Stimulated activated naive CD8-positive, alpha-beta T cell treated with anti-CD3 and anti-CD28 coated beads, Interleukin-15, Interleukin-2, amounts not matched to agents 100 ng/mL and 50 ng/mL, for 24 hours (primary cell): ENCODE data around the gene PANX3.

Experiments
- H3K27ac Mint-ChIP-seq: one replicate; pipeline ENCODE4 v1.8.0; 2021; ENCODE audit warnings: mild to moderate bottlenecking, mixed read lengths
- H3K27me3 Mint-ChIP-seq: one replicate; pipeline ENCODE4 v1.8.0; 2021; ENCODE audit warnings: mixed read lengths
- H3K36me3 Mint-ChIP-seq: one replicate; pipeline ENCODE4 v1.8.0; 2021; ENCODE audit warnings: low read depth, mixed read lengths
- H3K4me1 Mint-ChIP-seq: one replicate; pipeline ENCODE4 v1.8.0; 2021; ENCODE audit warnings: low read depth, mixed read lengths
- H3K4me3 Mint-ChIP-seq: one replicate; pipeline ENCODE4 v1.8.0; 2021; ENCODE audit warnings: mild to moderate bottlenecking, mixed read lengths
- H3K9me3 Mint-ChIP-seq: one replicate; pipeline ENCODE4 v1.8.0; 2021; ENCODE audit warnings: mixed read lengths

PANX3 gene

DNA sequence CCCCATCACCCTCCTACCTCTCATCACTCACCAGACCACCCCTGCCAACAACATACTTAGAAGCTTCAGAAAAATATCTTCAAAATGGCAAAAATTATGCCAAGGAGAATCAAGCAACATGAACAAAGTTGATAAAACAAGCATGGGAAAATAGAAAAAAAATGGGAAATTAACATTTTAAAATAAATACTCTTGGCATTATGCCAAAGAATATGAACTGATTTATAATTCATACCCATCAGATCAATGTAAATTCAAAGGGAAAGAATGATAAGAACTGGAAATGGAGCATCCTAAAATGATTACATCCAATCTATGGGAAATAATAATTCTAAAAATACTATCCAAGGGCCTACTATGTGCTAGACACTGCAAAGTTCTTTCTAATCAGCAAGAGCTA lies 50.3 kb downstream of the PANX3 start:
- Mint-ChIP-seq H3K36me3 (peaks cover 9% of the 10 kb centered on the region), H3K9me3 (no peaks in the 10 kb centered on the region), H3K27me3 (no peaks in the 10 kb centered on the region), H3K4me1 (no peaks in the 10 kb centered on the region), H3K27ac (no peak overlapping the region), H3K4me3 (no peak overlapping the region)

- Mint-ChIP-seq H3K36me3 (peaks cover 9% of the 10 kb centered on the region), H3K4me3 (no peak overlapping the region), H3K27me3 (no peaks in the 10 kb centered on the region), H3K4me1 (no peaks in the 10 kb centered on the region), H3K27ac (no peak overlapping the region), H3K9me3 (no peaks in the 10 kb centered on the region)
Observed at GRCh38 chr11:124662106-124662505, 50.9 kb downstream of the PANX3 start.

- H3K36me3 Mint-ChIP-seq, result peaks cover 3% of the 10 kb centered on the region
- H3K27ac Mint-ChIP-seq, result no peak overlapping the region
- no peaks in the 10 kb centered on the region for H3K27me3 Mint-ChIP-seq
- H3K9me3 Mint-ChIP-seq, result no peaks in the 10 kb centered on the region
- H3K4me1 Mint-ChIP-seq, result no peaks in the 10 kb centered on the region
- no peak overlapping the region for H3K4me3 Mint-ChIP-seq
Observed at GRCh38 chr11:124663861-124664260, 52.6 kb downstream of the PANX3 start.

DNA sequence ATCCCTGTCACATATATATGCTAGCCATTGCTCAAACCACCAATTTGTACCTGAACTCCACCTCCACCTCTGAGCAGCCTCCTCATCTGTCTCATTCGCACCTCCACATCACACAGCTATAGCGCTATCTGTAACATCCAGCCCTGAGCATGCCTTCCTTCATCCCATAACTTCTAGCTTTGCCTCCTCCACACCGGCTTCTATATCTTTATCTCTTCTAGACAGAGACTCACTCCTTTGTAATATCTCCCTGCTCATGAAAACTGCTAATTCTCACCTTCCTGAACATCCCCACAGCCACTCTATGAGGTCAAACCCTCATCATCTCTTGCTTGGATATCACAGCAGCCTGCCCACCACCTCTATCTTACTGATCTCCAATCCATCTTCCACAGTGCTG lies 56.4 kb downstream of the PANX3 start:
- no peaks in the 10 kb centered on the region for H3K9me3 Mint-ChIP-seq
- H3K4me3 Mint-ChIP-seq, result no peak overlapping the region
- no peaks in the 10 kb centered on the region for H3K36me3 Mint-ChIP-seq
- H3K27ac Mint-ChIP-seq, result no peak overlapping the region
- H3K4me1 Mint-ChIP-seq, result peaks cover 19% of the 10 kb centered on the region
- no peaks in the 10 kb centered on the region for H3K27me3 Mint-ChIP-seq

DNA sequence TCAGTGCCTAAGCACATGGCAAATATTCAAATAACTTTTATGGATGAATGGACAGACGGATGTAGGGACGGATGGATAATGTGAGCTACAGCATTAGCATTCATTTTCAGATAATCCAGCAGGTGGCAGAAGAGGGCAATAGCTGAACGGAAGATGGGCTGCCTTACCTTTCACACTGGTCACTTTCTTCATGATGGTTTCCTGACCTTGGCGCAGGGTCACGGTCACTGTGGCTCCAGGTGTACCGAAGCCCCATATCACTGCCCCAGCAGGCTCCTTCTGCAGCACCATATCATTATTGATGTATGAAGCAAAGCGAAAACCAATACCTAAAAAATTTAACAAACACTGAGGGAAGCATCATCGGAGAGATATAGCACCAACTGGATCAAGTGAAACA lies 58.0 kb downstream of the PANX3 start:
- H3K36me3 Mint-ChIP-seq, result no peaks in the 10 kb centered on the region
- H3K4me3 Mint-ChIP-seq, result no peak overlapping the region
- H3K9me3 Mint-ChIP-seq, result no peaks in the 10 kb centered on the region
- H3K27ac Mint-ChIP-seq, result no peak overlapping the region
- peaks cover 29% of the 10 kb centered on the region for H3K4me1 Mint-ChIP-seq
- H3K27me3 Mint-ChIP-seq, result no peaks in the 10 kb centered on the region
